ENCODE data around the gene AVL9. TPM values are rescaled to one million over a fixed set of nuclear protein-coding genes. Genes with fewer than 3 reads are reported as not detected.

The AVL9 gene
- total and polyA plus RNA-seq, 12 donors, result 6.3 to 21.7 (median 15.1) TPM

- H3K4me1 ChIP-seq, result peaks cover 0 to 32% (median 8%) of the 10 kb centered on the region in 9 donors
- peaks cover 0 to 8% (median 0%) of the 10 kb centered on the region in 9 donors for H3K36me3 ChIP-seq
- DNase-seq (no peak), ATAC-seq (peak in 1 of 8 donors; percentile 27)
- H3K4me3 ChIP-seq, result no peak overlapping the region
- H3K27ac ChIP-seq, result no peak overlapping the region
- TF ChIP-seq, protein P1, sequence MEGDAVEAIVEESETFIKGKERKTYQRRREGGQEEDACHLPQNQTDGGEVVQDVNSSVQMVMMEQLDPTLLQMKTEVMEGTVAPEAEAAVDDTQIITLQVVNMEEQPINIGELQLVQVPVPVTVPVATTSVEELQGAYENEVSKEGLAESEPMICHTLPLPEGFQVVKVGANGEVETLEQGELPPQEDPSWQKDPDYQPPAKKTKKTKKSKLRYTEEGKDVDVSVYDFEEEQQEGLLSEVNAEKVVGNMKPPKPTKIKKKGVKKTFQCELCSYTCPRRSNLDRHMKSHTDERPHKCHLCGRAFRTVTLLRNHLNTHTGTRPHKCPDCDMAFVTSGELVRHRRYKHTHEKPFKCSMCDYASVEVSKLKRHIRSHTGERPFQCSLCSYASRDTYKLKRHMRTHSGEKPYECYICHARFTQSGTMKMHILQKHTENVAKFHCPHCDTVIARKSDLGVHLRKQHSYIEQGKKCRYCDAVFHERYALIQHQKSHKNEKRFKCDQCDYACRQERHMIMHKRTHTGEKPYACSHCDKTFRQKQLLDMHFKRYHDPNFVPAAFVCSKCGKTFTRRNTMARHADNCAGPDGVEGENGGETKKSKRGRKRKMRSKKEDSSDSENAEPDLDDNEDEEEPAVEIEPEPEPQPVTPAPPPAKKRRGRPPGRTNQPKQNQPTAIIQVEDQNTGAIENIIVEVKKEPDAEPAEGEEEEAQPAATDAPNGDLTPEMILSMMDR (IDR thresholded peaks at IDR 0.05), result no peak
- WGBS, 2 donors, result 79 to 86% methylated on average over 3 of the region's 3 CpGs
- H3K27me3 ChIP-seq, result no peaks in the 10 kb centered on the region
- intact Hi-C loops (cut with DNase I), result no loop called here
- H3K9me3 ChIP-seq, result peaks cover 0 to 46% (median 3%) of the 10 kb centered on the region in 11 donors
These were observed 21.3 kb downstream of the AVL9 start for GRCh38 chr7:32516551-32517100.

GRCh38 chr7:32518534-32519140 lies 23.3 kb downstream of the AVL9 start:
- WGBS, 2 donors, result 87 to 90% methylated on average over 2 of the region's 2 CpGs
- intact Hi-C loops (cut with DNase I), result no loop called here
- H3K27ac ChIP-seq, result no peak overlapping the region
- H3K36me3 ChIP-seq, result peaks cover 0 to 8% (median 0%) of the 10 kb centered on the region in 9 donors
- no peak for DNase-seq
- H3K27me3 ChIP-seq, result no peaks in the 10 kb centered on the region
- ATAC-seq, result no peak
- H3K4me1 ChIP-seq, result peaks cover 0 to 21% (median 8%) of the 10 kb centered on the region in 9 donors
- TF ChIP-seq, protein P1 (IDR thresholded peaks at IDR 0.05), result no peak
- no peak overlapping the region for H3K4me3 ChIP-seq
- H3K9me3 ChIP-seq, result peaks cover 0 to 55% (median 3%) of the 10 kb centered on the region in 11 donors

GRCh38 chr7:32519763-32520162 lies 24.5 kb downstream of the AVL9 start:
- TF ChIP-seq, protein P1 (IDR thresholded peaks at IDR 0.05), result no peak
- 94 to 96% methylated on average over 2 of the region's 2 CpGs for WGBS, 2 donors
- intact Hi-C loops (cut with DNase I), result no loop called here
- peaks cover 0 to 8% (median 0%) of the 10 kb centered on the region in 9 donors for H3K36me3 ChIP-seq
- H3K9me3 ChIP-seq, result peaks cover 0 to 55% (median 3%) of the 10 kb centered on the region in 11 donors
- no peak for ATAC-seq
- no peak for DNase-seq
- H3K4me3 ChIP-seq, result no peak overlapping the region
- peaks cover 0 to 19% (median 8%) of the 10 kb centered on the region in 9 donors for H3K4me1 ChIP-seq
- H3K27ac ChIP-seq, result no peak overlapping the region
- H3K27me3 ChIP-seq, result no peaks in the 10 kb centered on the region

GRCh38 chr7:32522746-32523530 lies 27.6 kb downstream of the AVL9 start:
- H3K9me3 ChIP-seq, result peaks cover 0 to 41% (median 3%) of the 10 kb centered on the region in 11 donors
- H3K36me3 ChIP-seq, result peaks cover 0 to 14% (median 0%) of the 10 kb centered on the region in 9 donors
- TF ChIP-seq, protein P1 (IDR thresholded peaks at IDR 0.05), result no peak
- H3K4me3 ChIP-seq, result no peak overlapping the region
- H3K27ac ChIP-seq, result no peak overlapping the region
- intact Hi-C loops (cut with DNase I), result no loop called here
- no peaks in the 10 kb centered on the region for H3K27me3 ChIP-seq
- no peak for ATAC-seq
- H3K4me1 ChIP-seq, result peaks cover 0 to 22% (median 10%) of the 10 kb centered on the region in 9 donors
- no peak for DNase-seq
- 98% methylated on average over 6 of the region's 6 CpGs for WGBS, 2 donors

Data from heart right ventricle (tissue), 16 donors.